ENCODE measurements around the gene MYO6. TPM values are rescaled to one million over a fixed set of nuclear protein-coding genes. Genes with fewer than 3 reads are reported as not detected.

The MYO6 gene
- total and polyA plus RNA-seq, 2 of the 4 experiments (the other 2 are of a cell fraction), result 6.1 to 6.8 TPM

- H3K4me2 ChIP-seq (ENCODE audit: low read depth, low read length), result no peak overlapping the region
- no peak overlapping the region for H3K14ac ChIP-seq (replicated peaks; ENCODE audit: low read depth, low read length)
- no peak overlapping the region for H4K8ac ChIP-seq (ENCODE audit: low read depth in 2 of 2, low read length in 2 of 2)
- H2AFZ ChIP-seq (replicated peaks; ENCODE audit: low read length, poor library complexity), result no peak overlapping the region
- H3K23ac ChIP-seq (ENCODE audit: low read depth, low read length), result no peak overlapping the region
- BruUV-seq (replicated peaks), result no TSS peak
- H2BK120ac ChIP-seq (ENCODE audit: low read depth, low read length), result no peak overlapping the region
- in situ Hi-C loops (cut with MboI; ENCODE audit: low sequenced_read_pairs) (no loop called here), dilution Hi-C loops (cut with HindIII; ENCODE audit: low sequenced_read_pairs, unreplicated experiment) (no loop called here), intact Hi-C loops (cut with micrococcal nuclease) (no loop called here)
- H4K91ac ChIP-seq (ENCODE audit: insufficient read depth, low read depth, low read length), result no peak overlapping the region
- no peak overlapping the region for H2BK15ac ChIP-seq (ENCODE audit: low read depth, low read length)
- no peak overlapping the region for H2AK5ac ChIP-seq (ENCODE audit: low read depth, low read length)
- no peaks in the 10 kb centered on the region for H3K27me3 ChIP-seq (ENCODE audit: control insufficient read depth, insufficient read depth, low read length)
- H3K9ac ChIP-seq (ENCODE audit: low read depth, low read length), result no peak overlapping the region
- H3K27ac ChIP-seq (ENCODE audit: insufficient read depth, low read length), result no peak overlapping the region
- no peak overlapping the region for H3K4ac ChIP-seq (ENCODE audit: low read depth, low read length)
- TF ChIP-seq MAFK (IDR thresholded peaks at IDR 0.05; ENCODE audit: low read depth, low read length) (no peak), USF2 (IDR thresholded peaks at IDR 0.05; ENCODE audit: low read depth, low read length) (no peak), NFE2L2 (IDR thresholded peaks at IDR 0.05; ENCODE audit: low read depth, low read length) (no peak), MAZ (IDR thresholded peaks at IDR 0.05; ENCODE audit: borderline replicate concordance, low read depth, low read length) (no peak), CTCF (conservative IDR thresholded peaks at IDR 0.05; ENCODE audit: low read depth, low read length) (no peak), SMC3 (IDR thresholded peaks at IDR 0.05; ENCODE audit: low read depth, low read length) (no peak), CHD1 (IDR thresholded peaks at IDR 0.05; ENCODE audit: low read depth, low read length) (no peak), ELK1 (IDR thresholded peaks at IDR 0.05; ENCODE audit: borderline replicate concordance, low read depth, low read length) (no peak), RAD21 (IDR thresholded peaks at IDR 0.05; ENCODE audit: low read length) (no peak), FOS (IDR thresholded peaks at IDR 0.05; ENCODE audit: low read depth, low read length) (no peak), MXI1 (IDR thresholded peaks at IDR 0.05; ENCODE audit: borderline replicate concordance, low read depth, low read length) (no peak), POLR2A (IDR thresholded peaks at IDR 0.05; ENCODE audit: low read depth, low read length) (no peak), CEBPB (IDR thresholded peaks at IDR 0.05; ENCODE audit: low read depth, low read length) (no peak), RCOR1 (IDR thresholded peaks at IDR 0.05; ENCODE audit: insufficient replicate concordance, low read length) (no peak), BHLHE40 (IDR thresholded peaks at IDR 0.05; ENCODE audit: low read depth, low read length) (no peak)
- no peak overlapping the region for H4K5ac ChIP-seq (ENCODE audit: low read depth, low read length)
- POLR2A ChIA-PET (ENCODE audit: unreplicated experiment), result no interaction called here
- H3K18ac ChIP-seq (ENCODE audit: low read depth, low read length), result no peak overlapping the region
- no peaks in the 10 kb centered on the region for H4K20me1 ChIP-seq (ENCODE audit: insufficient read depth, low read length)
- no peak overlapping the region for H2BK5ac ChIP-seq (ENCODE audit: low read depth, low read length, poor library complexity, severe bottlenecking)
- no peaks in the 10 kb centered on the region for H3K4me1 ChIP-seq (ENCODE audit: control insufficient read depth, insufficient read depth, low read length)
- H3K79me1 ChIP-seq (ENCODE audit: low read depth in 1 of 2, low read length in 2 of 2), result no peaks in the 10 kb centered on the region
- ATAC-seq (ENCODE audit: low read depth) (peak; percentile 75), DNase-seq (peak; percentile 39)
- no peak overlapping the region for H2AK9ac ChIP-seq (replicated peaks; ENCODE audit: low read depth, low read length, poor library complexity)
- H2BK20ac ChIP-seq (ENCODE audit: low read depth, low read length), result no peak overlapping the region
- no peak overlapping the region for H3K4me3 ChIP-seq (ENCODE audit: insufficient read depth, low read depth, low read length)
- H3K56ac ChIP-seq (ENCODE audit: extremely low read depth, insufficient read depth, low read length), result no peak overlapping the region
- H3K9me1 ChIP-seq (ENCODE audit: insufficient read depth, low read length), result no peaks in the 10 kb centered on the region
- CTCF ChIA-PET, result no interaction called here
- H3K9me3 ChIP-seq (ENCODE audit: control insufficient read depth, insufficient read depth, low read length), result no peaks in the 10 kb centered on the region
- H3K36me3 ChIP-seq (ENCODE audit: control insufficient read depth, insufficient read depth, low read length), result peaks cover 5% of the 10 kb centered on the region; the same call in 1 of the 2 replicates
These were observed 173.2 kb downstream of the MYO6 start for GRCh38 chr6:75922226-75922625.

Measured in IMR-90 (cell line).